ENCODE results near the gene SLCO4A1.

GRCh38 chr20:62622877-62623487 lies 19.3 kb upstream of the SLCO4A1 start:
- TF ChIP-seq POLR2A (IDR thresholded peaks at IDR 0.05) (no peak), CTCF (IDR thresholded peaks at IDR 0.05) (no peak), EP300 (IDR thresholded peaks at IDR 0.05) (no peak)
